ENCODE data around the gene KLHL18. TPM values are rescaled to one million over a fixed set of nuclear protein-coding genes. Genes with fewer than 3 reads are reported as not detected.

KLHL18 gene
- total and polyA plus RNA-seq, 2 experiments from 2014 or later = 14.8 to 20.0 TPM

DNA sequence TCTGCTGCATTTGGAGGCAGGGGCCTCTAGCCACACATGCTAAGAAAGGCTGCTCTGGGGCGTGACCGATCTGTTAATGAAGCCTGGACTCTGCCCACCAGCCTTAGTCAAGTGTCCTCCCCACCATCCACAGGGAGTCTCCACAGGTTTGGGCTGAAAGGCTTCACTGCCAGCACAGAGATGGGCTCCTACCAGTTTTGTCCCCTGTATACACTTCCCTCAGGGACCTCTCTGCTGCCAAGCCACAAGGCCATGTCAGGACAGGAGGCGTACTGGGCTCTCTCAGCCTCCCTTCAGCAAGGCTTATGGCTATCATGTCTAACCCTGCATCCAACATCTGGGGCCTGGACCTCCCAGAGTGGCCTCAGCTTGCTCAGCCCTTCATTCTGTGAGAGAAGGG lies 23.6 kb upstream of the KLHL18 start:
- no peak overlapping the region for H3K27ac ChIP-seq
- DNase-seq (ENCODE audit: low read depth in 1 of 2, low spot score in 1 of 2) = no peak
- TF ChIP-seq CTCF (IDR thresholded peaks at IDR 0.05; ENCODE audit: low read depth, low read length) = no peak
- no peak overlapping the region for H3K4me3 ChIP-seq
- H3K36me3 ChIP-seq = no peaks in the 10 kb centered on the region
- no peaks in the 10 kb centered on the region for H3K27me3 ChIP-seq
- no peaks in the 10 kb centered on the region for H3K9me3 ChIP-seq (ENCODE audit: low read depth)
- H3K4me1 ChIP-seq (ENCODE audit: low read depth) = peaks cover 4% of the 10 kb centered on the region

DNA sequence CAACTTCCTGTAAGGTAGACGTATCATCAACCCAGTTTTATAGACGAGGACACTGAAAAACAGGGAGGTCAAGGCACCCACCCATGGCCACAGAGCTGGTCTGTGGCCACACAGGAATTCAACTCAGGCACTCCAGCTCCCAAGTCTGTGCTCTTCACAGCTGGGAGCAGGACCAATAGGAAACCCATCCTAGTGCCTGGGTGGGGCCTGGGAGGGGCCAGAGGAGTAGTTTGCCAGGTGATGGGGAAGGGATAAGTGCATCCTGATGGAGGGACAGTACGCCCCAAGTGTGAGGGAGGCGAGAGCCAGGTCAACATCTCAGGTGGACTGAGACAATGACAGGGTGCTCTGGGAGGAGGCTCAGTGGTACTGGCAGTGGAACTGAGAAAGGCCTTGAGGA lies 22.1 kb upstream of the KLHL18 start:
- no peaks in the 10 kb centered on the region for H3K27me3 ChIP-seq
- no peaks in the 10 kb centered on the region for H3K36me3 ChIP-seq
- TF ChIP-seq CTCF (IDR thresholded peaks at IDR 0.05; ENCODE audit: low read depth, low read length) = no peak
- H3K27ac ChIP-seq = no peak overlapping the region
- no peak overlapping the region for H3K4me3 ChIP-seq
- no peak for DNase-seq (ENCODE audit: low read depth in 1 of 2, low spot score in 1 of 2)
- H3K9me3 ChIP-seq (ENCODE audit: low read depth) = no peaks in the 10 kb centered on the region
- H3K4me1 ChIP-seq (ENCODE audit: low read depth) = peaks cover 4% of the 10 kb centered on the region

DNA sequence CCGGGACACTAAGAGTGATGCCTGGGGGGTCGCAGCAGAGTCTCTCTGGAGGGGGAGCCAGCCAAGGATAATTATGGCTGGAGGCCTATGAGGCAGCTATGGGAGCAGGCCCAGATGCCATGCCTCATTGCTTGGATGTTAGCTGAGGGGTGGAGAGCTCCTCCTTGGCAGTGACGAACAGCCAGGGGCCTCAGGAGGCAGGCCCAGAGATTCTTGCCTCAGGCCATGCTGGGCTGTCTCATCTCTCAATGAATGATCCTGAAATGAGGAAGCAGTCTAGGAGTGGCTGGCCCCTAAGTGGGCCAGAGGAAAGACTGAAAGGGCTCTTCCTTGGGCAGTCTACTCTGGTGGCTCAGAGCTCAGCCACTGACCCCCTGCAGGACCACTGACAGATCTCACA lies 21.4 kb upstream of the KLHL18 start:
- Histone ChIP-seq H3K27ac (no peak overlapping the region), H3K27me3 (no peaks in the 10 kb centered on the region), H3K4me3 (no peak overlapping the region), H3K4me1 (ENCODE audit: low read depth) (peaks cover 4% of the 10 kb centered on the region), H3K36me3 (no peaks in the 10 kb centered on the region), H3K9me3 (ENCODE audit: low read depth) (no peaks in the 10 kb centered on the region)
- DNase-seq (ENCODE audit: low read depth in 1 of 2, low spot score in 1 of 2) = no peak
- no peak for TF ChIP-seq CTCF (IDR thresholded peaks at IDR 0.05; ENCODE audit: low read depth, low read length)

DNA sequence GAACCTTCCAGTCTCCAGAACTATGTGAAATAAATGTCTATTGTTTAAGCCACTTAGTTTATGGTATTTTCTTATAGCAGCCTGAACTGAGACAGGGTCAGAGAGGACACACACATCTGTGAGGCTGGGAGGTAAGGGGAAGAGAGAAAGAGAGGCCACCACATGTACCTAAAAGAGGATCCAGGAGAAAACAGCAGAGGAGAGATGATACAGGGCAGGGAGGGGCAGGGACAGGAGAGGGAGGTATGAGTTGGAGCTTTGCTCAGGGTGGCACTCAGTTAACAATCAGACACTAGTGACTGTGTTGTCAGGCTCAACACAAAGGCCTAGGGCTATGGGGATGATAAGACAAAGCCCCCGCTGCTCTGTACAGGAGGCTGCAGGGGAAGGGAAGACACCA lies 17.7 kb upstream of the KLHL18 start:
- Histone ChIP-seq H3K36me3 (no peaks in the 10 kb centered on the region), H3K4me1 (ENCODE audit: low read depth) (no peaks in the 10 kb centered on the region), H3K27ac (no peak overlapping the region), H3K4me3 (no peak overlapping the region), H3K27me3 (no peaks in the 10 kb centered on the region), H3K9me3 (ENCODE audit: low read depth) (no peaks in the 10 kb centered on the region)
- DNase-seq (ENCODE audit: low read depth in 1 of 2, low spot score in 1 of 2) = no peak
- TF ChIP-seq CTCF (IDR thresholded peaks at IDR 0.05; ENCODE audit: low read depth, low read length) = no peak

DNA sequence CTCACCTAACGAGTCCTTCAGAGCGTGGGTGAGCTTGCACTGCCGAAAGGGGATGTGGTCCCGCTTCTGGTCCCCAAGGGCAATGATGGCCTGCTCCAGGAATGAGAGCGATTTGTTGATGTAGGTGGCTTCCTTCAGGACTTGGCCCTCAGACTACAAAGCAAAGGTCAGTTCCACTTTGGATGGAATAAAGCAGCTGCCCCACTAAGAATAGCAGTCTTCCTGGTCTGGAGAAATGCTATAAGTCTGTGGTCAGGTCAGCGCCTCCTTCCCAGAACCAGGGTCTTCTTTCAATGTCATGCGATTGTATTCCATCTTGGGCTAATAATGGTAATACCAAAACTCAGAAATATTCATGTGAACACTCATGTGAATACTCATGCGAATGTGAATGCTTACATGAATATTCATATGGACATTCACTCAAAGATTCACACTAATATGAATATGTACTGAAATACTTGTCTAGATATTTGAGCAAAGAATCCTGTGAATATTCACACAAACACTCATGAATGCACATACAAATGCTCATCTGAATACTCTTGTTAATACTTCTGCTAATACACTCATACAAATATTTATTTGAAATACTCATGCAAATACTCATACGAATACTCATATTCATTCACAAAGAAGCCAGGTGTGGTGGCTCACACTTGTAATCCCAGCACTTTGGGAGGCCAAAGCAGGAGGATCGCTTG lies 16.9 kb upstream of the KLHL18 start:
- no peaks in the 10 kb centered on the region for H3K27me3 ChIP-seq
- H3K27ac ChIP-seq = no peak overlapping the region
- TF ChIP-seq CTCF (IDR thresholded peaks at IDR 0.05; ENCODE audit: low read depth, low read length) = no peak
- no peaks in the 10 kb centered on the region for H3K9me3 ChIP-seq (ENCODE audit: low read depth)
- DNase-seq (ENCODE audit: low read depth in 1 of 2, low spot score in 1 of 2) = no peak
- no peak overlapping the region for H3K4me3 ChIP-seq
- H3K4me1 ChIP-seq (ENCODE audit: low read depth) = no peaks in the 10 kb centered on the region
- H3K36me3 ChIP-seq = no peaks in the 10 kb centered on the region

All from cardiac muscle cell (in vitro differentiated cells and primary cell).